ENCODE results near the gene GIPC1.

GRCh38 chr19:14526423-14526822 is 30.5 kb upstream of the GIPC1 start:
- TF ChIP-seq POLR2A (IDR thresholded peaks at IDR 0.05), result no peak
- TF ChIP-seq, protein P1, sequence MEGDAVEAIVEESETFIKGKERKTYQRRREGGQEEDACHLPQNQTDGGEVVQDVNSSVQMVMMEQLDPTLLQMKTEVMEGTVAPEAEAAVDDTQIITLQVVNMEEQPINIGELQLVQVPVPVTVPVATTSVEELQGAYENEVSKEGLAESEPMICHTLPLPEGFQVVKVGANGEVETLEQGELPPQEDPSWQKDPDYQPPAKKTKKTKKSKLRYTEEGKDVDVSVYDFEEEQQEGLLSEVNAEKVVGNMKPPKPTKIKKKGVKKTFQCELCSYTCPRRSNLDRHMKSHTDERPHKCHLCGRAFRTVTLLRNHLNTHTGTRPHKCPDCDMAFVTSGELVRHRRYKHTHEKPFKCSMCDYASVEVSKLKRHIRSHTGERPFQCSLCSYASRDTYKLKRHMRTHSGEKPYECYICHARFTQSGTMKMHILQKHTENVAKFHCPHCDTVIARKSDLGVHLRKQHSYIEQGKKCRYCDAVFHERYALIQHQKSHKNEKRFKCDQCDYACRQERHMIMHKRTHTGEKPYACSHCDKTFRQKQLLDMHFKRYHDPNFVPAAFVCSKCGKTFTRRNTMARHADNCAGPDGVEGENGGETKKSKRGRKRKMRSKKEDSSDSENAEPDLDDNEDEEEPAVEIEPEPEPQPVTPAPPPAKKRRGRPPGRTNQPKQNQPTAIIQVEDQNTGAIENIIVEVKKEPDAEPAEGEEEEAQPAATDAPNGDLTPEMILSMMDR (IDR thresholded peaks at IDR 0.05), result no peak

Data from right lobe of liver (tissue), 4 donors.